Liver (tissue), 9 donors: ENCODE data around the gene SRP14. TPM values are rescaled to one million over a fixed set of nuclear protein-coding genes. Genes with fewer than 3 reads are reported as not detected.

ENCODE experiments used
- DNase-seq: peaks from one replicate; pipeline ENCODE4 v3.0.0-alpha.2; 2017; ENCODE audit warnings: low spot score
- H3K27ac ChIP-seq, 2 donors: one replicate each; pipeline ENCODE4 v1.7.0; 2013; ENCODE audit warnings: inconsistent platforms in 2 of 2, low read length in 2 of 2, control low read depth in 1 of 2, low read depth in 1 of 2, mild to moderate bottlenecking in 1 of 2
- H3K27me3 ChIP-seq, 4 donors: one replicate each; pipeline versions ENCODE4 v1.6.1 to v1.7.0; 2013; ENCODE audit warnings: low read length in 3 of 4, inconsistent platforms in 1 of 4, mild to moderate bottlenecking in 1 of 4, moderate library complexity in 1 of 4; ENCODE audit not compliant: control insufficient read depth in 4 of 4, insufficient read depth in 4 of 4
- H3K36me3 ChIP-seq, 4 donors: one replicate each; pipeline versions ENCODE4 v1.6.1 to v1.7.0; 2013; ENCODE audit warnings: low read length in 3 of 4, mild to moderate bottlenecking in 3 of 4, low read depth in 1 of 4, moderate library complexity in 1 of 4; ENCODE audit not compliant: control insufficient read depth in 4 of 4, insufficient read depth in 3 of 4
- H3K4me1 ChIP-seq, 4 donors: one replicate each; pipeline versions ENCODE4 v1.6.1 to v1.7.0; 2013; ENCODE audit warnings: low read length in 3 of 4, mild to moderate bottlenecking in 3 of 4, moderate library complexity in 1 of 4; ENCODE audit not compliant: control insufficient read depth in 4 of 4, insufficient read depth in 4 of 4
- H3K4me3 ChIP-seq, 3 donors: one replicate each; pipeline versions ENCODE4 v1.6.1 to v1.7.0; 2013; ENCODE audit warnings: low read length in 3 of 3, control low read depth in 1 of 3, low read depth in 1 of 3, mild to moderate bottlenecking in 1 of 3
- H3K9ac ChIP-seq, 2 donors: one replicate each; pipeline ENCODE4 v1.7.0; 2013; ENCODE audit warnings: low read length in 2 of 2, mild to moderate bottlenecking in 2 of 2, moderate library complexity in 2 of 2, control low read depth in 1 of 2, low read depth in 1 of 2
- H3K9me3 ChIP-seq, 4 donors: one replicate each; pipeline versions ENCODE4 v1.6.1 to v1.7.0; 2013; ENCODE audit warnings: low read length in 3 of 4; ENCODE audit not compliant: control insufficient read depth in 4 of 4
- ATF3 ChIP-seq: IDR thresholded peaks from 2 replicates; pipeline ENCODE4 v1.6.1; 2016; ENCODE audit warnings: antibody characterized with exemption
- EGR1 ChIP-seq, 2 donors: IDR thresholded peaks; 2 replicates each; pipeline ENCODE4 v1.6.1; 2016 to 2018; ENCODE audit warnings: antibody characterized with exemption in 2 of 2, low read depth in 2 of 2
- FOXA1 ChIP-seq: IDR thresholded peaks from 2 replicates; pipeline ENCODE4 v1.6.1; 2016; ENCODE audit warnings: antibody characterized with exemption
- FOXA2 ChIP-seq: IDR thresholded peaks from 2 replicates; pipeline ENCODE4 v1.6.1; 2016; ENCODE audit warnings: antibody characterized with exemption
- GABPA ChIP-seq, 2 donors: IDR thresholded peaks in 1 of 2; conservative IDR thresholded peaks in 1 of 2; 2 replicates each; pipeline ENCODE4 v1.6.1; 2016; ENCODE audit warnings: antibody characterized with exemption in 2 of 2, mild to moderate bottlenecking in 1 of 2, moderate library complexity in 1 of 2
- HNF4A ChIP-seq, 2 donors: conservative IDR thresholded peaks; 2 replicates each; pipeline ENCODE4 v1.6.1; 2016; ENCODE audit warnings: antibody characterized with exemption in 2 of 2, mild to moderate bottlenecking in 2 of 2
- HNF4G ChIP-seq: IDR thresholded peaks from 2 replicates; pipeline ENCODE4 v1.6.1; 2016; ENCODE audit warnings: antibody characterized with exemption
- JUND ChIP-seq, 2 donors: IDR thresholded peaks; 2 replicates each; pipeline ENCODE4 v1.6.1; 2016; ENCODE audit warnings: antibody characterized with exemption in 2 of 2
- NR2F2 ChIP-seq: IDR thresholded peaks from 2 replicates; pipeline ENCODE4 v1.6.1; 2016; ENCODE audit warnings: antibody characterized with exemption
- RAD21 ChIP-seq, 2 donors: IDR thresholded peaks; 2 replicates each; pipeline ENCODE4 v1.6.1; 2016; ENCODE audit warnings: antibody characterized with exemption in 2 of 2, mild to moderate bottlenecking in 2 of 2
- REST ChIP-seq: IDR thresholded peaks from 2 replicates; pipeline ENCODE4 v1.6.1; 2016; ENCODE audit warnings: antibody characterized with exemption, mild to moderate bottlenecking
- RXRA ChIP-seq, 2 donors: IDR thresholded peaks; 2 replicates each; pipeline ENCODE4 v1.6.1; 2017 to 2018; ENCODE audit warnings: antibody characterized with exemption in 2 of 2, mild to moderate bottlenecking in 1 of 2
- SP1 ChIP-seq: IDR thresholded peaks from 2 replicates; pipeline ENCODE4 v1.6.1; 2018; ENCODE audit warnings: antibody characterized with exemption, mild to moderate bottlenecking
- TAF1 ChIP-seq: conservative IDR thresholded peaks from 2 replicates; pipeline ENCODE4 v1.6.1; 2016; ENCODE audit warnings: antibody characterized with exemption, mild to moderate bottlenecking
- YY1 ChIP-seq: IDR thresholded peaks from 2 replicates; pipeline ENCODE4 v1.6.1; 2016; ENCODE audit warnings: antibody characterized with exemption, mild to moderate bottlenecking
- ZBTB33 ChIP-seq: IDR thresholded peaks from 2 replicates; pipeline ENCODE4 v1.6.1; 2016; ENCODE audit warnings: antibody characterized with exemption
- WGBS: extraction: QIAGEN DNeasy Blood & Tissue Kit; methylation state at CpG from one replicate; pipeline ENCODE4 v1.1.7; 2013; 5-methylcytosine and 5-hydroxymethylcytosine counted together
- polyA plus RNA-seq, 2 donors: library from polyadenylated mRNA; stranded (reverse) in 1 of 2; unstranded in 1 of 2; fragments of 200-250 nt in 1 of 2; fragments of >200 nt in 1 of 2; fragmentation: Nextera tagmentation in 1 of 2; extraction: Ambion mirVana in 1 of 2; gene quantifications; one replicate each; pipeline versions ENCODE4 v1.2.1 to v1.2.3, GENCODE V29; 2013 to 2015
- total RNA-seq, 2 donors: library from RNA; depleted of rRNA; stranded (reverse); fragments of >200 nt; gene quantifications; one replicate each; pipeline ENCODE4 v1.2.3, GENCODE V29; 2014
- TF ChIP-seq, protein P1 (sequence below): fragments of 150-350 bp; IDR thresholded peaks from 2 replicates; pipeline ENCODE4 v1.5.1; 2017; ENCODE audit warnings: improper control_type of control experiment, low read depth, low read length; ENCODE audit not compliant: missing input control
- TF ChIP-seq, protein P2 (sequence below): IDR thresholded peaks from 2 replicates; pipeline ENCODE4 v1.6.1; 2016; ENCODE audit warnings: antibody characterized with exemption
- donor health status: healthy.
- donor health status: healthy.
- donor health status: healthy.
- donor health status: healthy.
- donor health status: healthy.

SRP14 gene
- total and polyA plus RNA-seq, 4 donors, result 67.2 to 357 (median 116) TPM

GRCh38 chr15:40044717-40045571 lies 6.0 kb upstream of the SRP14 start:
- Histone ChIP-seq H3K4me3 (no peak overlapping the region), H3K27ac (no peak overlapping the region), H3K27me3 (no peaks in the 10 kb centered on the region), H3K9me3 (no peaks in the 10 kb centered on the region), H3K9ac (peak overlapping the region in 1 of 2 donors; percentile 23), H3K36me3 (no peaks in the 10 kb centered on the region), H3K4me1 (peaks cover 12 to 26% (median 23%) of the 10 kb centered on the region in 4 donors)
- WGBS, result 7% methylated on average over 22 of the region's 22 CpGs
- no peak for TF ChIP-seq TAF1
- TF ChIP-seq REST, result no peak
- no peak for TF ChIP-seq NR2F2
- TF ChIP-seq RXRA (IDR thresholded peaks at IDR 0.05), result peak; percentile 44 to 77
- peak; percentile 94 to 97 for TF ChIP-seq RAD21 (IDR thresholded peaks at IDR 0.05)
- TF ChIP-seq FOXA2, result no peak
- no peak for TF ChIP-seq JUND (IDR thresholded peaks at IDR 0.05)
- TF ChIP-seq ZBTB33, result no peak
- no peak for TF ChIP-seq FOXA1
- TF ChIP-seq GABPA (IDR thresholded peaks at IDR 0.05 in 1 of 2, conservative IDR thresholded peaks at IDR 0.05 in 1 of 2), result no peak
- peak in 1 of 2 donors; percentile 53 for TF ChIP-seq HNF4A (conservative IDR thresholded peaks at IDR 0.05)
- TF ChIP-seq HNF4G, result no peak
- TF ChIP-seq YY1, result peak; percentile 68
- peak; percentile 29 for TF ChIP-seq SP1
- TF ChIP-seq, protein P1, sequence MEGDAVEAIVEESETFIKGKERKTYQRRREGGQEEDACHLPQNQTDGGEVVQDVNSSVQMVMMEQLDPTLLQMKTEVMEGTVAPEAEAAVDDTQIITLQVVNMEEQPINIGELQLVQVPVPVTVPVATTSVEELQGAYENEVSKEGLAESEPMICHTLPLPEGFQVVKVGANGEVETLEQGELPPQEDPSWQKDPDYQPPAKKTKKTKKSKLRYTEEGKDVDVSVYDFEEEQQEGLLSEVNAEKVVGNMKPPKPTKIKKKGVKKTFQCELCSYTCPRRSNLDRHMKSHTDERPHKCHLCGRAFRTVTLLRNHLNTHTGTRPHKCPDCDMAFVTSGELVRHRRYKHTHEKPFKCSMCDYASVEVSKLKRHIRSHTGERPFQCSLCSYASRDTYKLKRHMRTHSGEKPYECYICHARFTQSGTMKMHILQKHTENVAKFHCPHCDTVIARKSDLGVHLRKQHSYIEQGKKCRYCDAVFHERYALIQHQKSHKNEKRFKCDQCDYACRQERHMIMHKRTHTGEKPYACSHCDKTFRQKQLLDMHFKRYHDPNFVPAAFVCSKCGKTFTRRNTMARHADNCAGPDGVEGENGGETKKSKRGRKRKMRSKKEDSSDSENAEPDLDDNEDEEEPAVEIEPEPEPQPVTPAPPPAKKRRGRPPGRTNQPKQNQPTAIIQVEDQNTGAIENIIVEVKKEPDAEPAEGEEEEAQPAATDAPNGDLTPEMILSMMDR, result peak; percentile 79
- TF ChIP-seq ATF3, result no peak
- TF ChIP-seq, protein P2, sequence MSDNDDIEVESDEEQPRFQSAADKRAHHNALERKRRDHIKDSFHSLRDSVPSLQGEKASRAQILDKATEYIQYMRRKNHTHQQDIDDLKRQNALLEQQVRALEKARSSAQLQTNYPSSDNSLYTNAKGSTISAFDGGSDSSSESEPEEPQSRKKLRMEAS, result no peak
- TF ChIP-seq EGR1 (IDR thresholded peaks at IDR 0.05; ENCODE audit: low read depth in 2 of 2), result no peak
- DNase-seq, result peak; percentile 84
